Stimulated activated CD8-positive, alpha-beta memory T cell treated with anti-CD3 and anti-CD28 coated beads, Interleukin-2, amount 100 ng/mL, for 1 hour (primary cell): Measurements from ENCODE around the gene TRIM63.

ENCODE experiments used
- DNase-seq, 2 donors: peaks; one replicate each; pipeline ENCODE4 v3.0.0-alpha.2; 2020; ENCODE audit warnings: low read depth in 2 of 2

Gene TRIM63

GRCh38 chr1:26016953-26017545 is 50.4 kb downstream of the TRIM63 start:
- no peak for DNase-seq

- no peak for DNase-seq
Observed at GRCh38 chr1:26016258-26016952, 51.0 kb downstream of the TRIM63 start.

- DNase-seq: no peak
Observed at GRCh38 chr1:26015358-26015757, 52.1 kb downstream of the TRIM63 start.

- no peak for DNase-seq
Observed at GRCh38 chr1:26014179-26014578, 53.3 kb downstream of the TRIM63 start.

GRCh38 chr1:26012864-26013263 is 54.6 kb downstream of the TRIM63 start:
- no peak for DNase-seq

- DNase-seq: no peak
Observed at GRCh38 chr1:26010825-26011224, 56.6 kb downstream of the TRIM63 start.

- DNase-seq: no peak
Observed at GRCh38 chr1:26009796-26010447, 57.5 kb downstream of the TRIM63 start.

GRCh38 chr1:26006710-26007109 is 60.7 kb downstream of the TRIM63 start:
- no peak for DNase-seq

- DNase-seq: no peak
Observed at GRCh38 chr1:26005434-26006105, 61.9 kb downstream of the TRIM63 start.

- DNase-seq: no peak
Observed at GRCh38 chr1:26003756-26004155, 63.7 kb downstream of the TRIM63 start.

- no peak for DNase-seq
Observed at GRCh38 chr1:26003262-26003661, 64.2 kb downstream of the TRIM63 start.
